HFF-Myc (cell line): ENCODE measurements around the gene PRPF31.

Experiments used
- DNase-seq: peaks from one replicate; pipeline ENCODE4 v3.0.0-alpha.2; 2011; ENCODE audit warnings: low read depth; ENCODE audit errors: extremely low read depth
- H3K4me3 ChIP-seq: replicated peaks from 2 replicates; pipeline ENCODE4 v1.5.1; 2011; ENCODE audit warnings: low read depth, mild to moderate bottlenecking, control low read depth, low read length
- CTCF ChIP-seq: IDR thresholded peaks from 2 replicates; pipeline ENCODE4 v1.5.1; 2012; ENCODE audit warnings: mild to moderate bottlenecking, low read depth, low read length, control low read depth; ENCODE audit errors: missing control alignments

Gene PRPF31

GRCh38 chr19:54172471-54173358 lies 57.2 kb downstream of the PRPF31 start, which contains the start of gene TMC4:
TSS of gene TMC4 (minus strand) at chr19:54173160. CDS start at chr19:54173117, 43 bp downstream.
- DNase-seq: no peak
- no peak within 1 kb of the TSS for H3K4me3 ChIP-seq
- TF ChIP-seq CTCF: no peak

- H3K4me3 ChIP-seq: no peak overlapping the region
- DNase-seq: no peak
- TF ChIP-seq CTCF: no peak
Measured at GRCh38 chr19:54173359-54173699, 57.8 kb downstream of the PRPF31 start.

GRCh38 chr19:54173951-54174834 lies 58.6 kb downstream of the PRPF31 start:
- DNase-seq: no peak
- no peak for TF ChIP-seq CTCF

GRCh38 chr19:54178581-54179261 lies 63.2 kb downstream of the PRPF31 start:
- no peak overlapping the region for H3K4me3 ChIP-seq
- TF ChIP-seq CTCF: no peak
- DNase-seq: no peak

More at GRCh38 chr19:54173951-54174834, 58.6 kb downstream of the PRPF31 start:
- H3K4me3 ChIP-seq: no peak overlapping the region

- no peak overlapping the region for H3K4me3 ChIP-seq
- DNase-seq: no peak
- TF ChIP-seq CTCF: no peak
Measured at GRCh38 chr19:54179262-54179852, 63.8 kb downstream of the PRPF31 start.

GRCh38 chr19:54179921-54180461 lies 64.4 kb downstream of the PRPF31 start:
- no peak for DNase-seq
- H3K4me3 ChIP-seq: no peak overlapping the region
- peak; percentile 36 for TF ChIP-seq CTCF
